Skin epidermis (tissue), 12 donors: ENCODE results near the gene FOCAD.

ENCODE experiments used
- H3K27ac ChIP-seq, 21 experiments: fragments of 200-600 bp; sonication (generic) in 11 of 21; one replicate each; pipeline ENCODE4 v1.5.0; 2020; ENCODE audit warnings: mild to moderate bottlenecking in 3 of 21, inconsistent platforms in 2 of 21, moderate library complexity in 2 of 21
- H3K4me3 ChIP-seq, 7 experiments: fragments of 200-600 bp; sonication (generic) in 2 of 7; one replicate each; pipeline ENCODE4 v1.5.0; 2020; ENCODE audit warnings: inconsistent platforms in 2 of 7, mild to moderate bottlenecking in 2 of 7, moderate library complexity in 1 of 7

The FOCAD gene

GRCh38 chr9:20848490-20848889 lies 164.4 kb downstream of the FOCAD start:
- Histone ChIP-seq H3K4me3 (no peak overlapping the region), H3K27ac (no peak overlapping the region)

- H3K27ac ChIP-seq: no peak overlapping the region
- H3K4me3 ChIP-seq: no peak overlapping the region
Measured at GRCh38 chr9:20853866-20854265, 169.8 kb downstream of the FOCAD start.

GRCh38 chr9:20854444-20854843 lies 170.4 kb downstream of the FOCAD start:
- H3K27ac ChIP-seq: no peak overlapping the region
- no peak overlapping the region for H3K4me3 ChIP-seq

GRCh38 chr9:20863945-20864344 lies 179.9 kb downstream of the FOCAD start:
- H3K27ac ChIP-seq: no peak overlapping the region

GRCh38 chr9:20865347-20865746 lies 181.3 kb downstream of the FOCAD start:
- no peak overlapping the region for H3K27ac ChIP-seq
- no peak overlapping the region for H3K4me3 ChIP-seq

More at GRCh38 chr9:20863945-20864344, 179.9 kb downstream of the FOCAD start:
- H3K4me3 ChIP-seq: no peak overlapping the region

- H3K27ac ChIP-seq: no peak overlapping the region
- H3K4me3 ChIP-seq: no peak overlapping the region
Measured at GRCh38 chr9:20870115-20870514, 186.1 kb downstream of the FOCAD start.

GRCh38 chr9:20872340-20872977 lies 188.4 kb downstream of the FOCAD start:
- Histone ChIP-seq H3K4me3 (no peak overlapping the region), H3K27ac (no peak overlapping the region)

- Histone ChIP-seq H3K27ac (no peak overlapping the region), H3K4me3 (no peak overlapping the region)
Measured at GRCh38 chr9:20873240-20873865, 189.3 kb downstream of the FOCAD start.

- no peak overlapping the region for H3K27ac ChIP-seq
- H3K4me3 ChIP-seq: no peak overlapping the region
Measured at GRCh38 chr9:20880271-20880670, 196.2 kb downstream of the FOCAD start.

- Histone ChIP-seq H3K4me3 (no peak overlapping the region), H3K27ac (no peak overlapping the region)
Measured at GRCh38 chr9:20880675-20881074, 196.6 kb downstream of the FOCAD start.

GRCh38 chr9:20884985-20885593 lies 201.0 kb downstream of the FOCAD start:
- Histone ChIP-seq H3K4me3 (no peak overlapping the region), H3K27ac (no peak overlapping the region)

- no peak overlapping the region for H3K4me3 ChIP-seq
Measured at GRCh38 chr9:20898885-20899554, 215.0 kb downstream of the FOCAD start.

GRCh38 chr9:20903212-20903611 lies 219.2 kb downstream of the FOCAD start:
- Histone ChIP-seq H3K27ac (no peak overlapping the region), H3K4me3 (no peak overlapping the region)

More at GRCh38 chr9:20898885-20899554, 215.0 kb downstream of the FOCAD start:
- no peak overlapping the region for H3K27ac ChIP-seq

GRCh38 chr9:20904995-20905394 lies 220.9 kb downstream of the FOCAD start:
- Histone ChIP-seq H3K4me3 (no peak overlapping the region), H3K27ac (no peak overlapping the region)

GRCh38 chr9:20906326-20906725 lies 222.3 kb downstream of the FOCAD start:
- Histone ChIP-seq H3K4me3 (no peak overlapping the region), H3K27ac (no peak overlapping the region)

- no peak overlapping the region for H3K4me3 ChIP-seq
- H3K27ac ChIP-seq: no peak overlapping the region
Measured at GRCh38 chr9:20908461-20908860, 224.4 kb downstream of the FOCAD start.

- no peak overlapping the region for H3K27ac ChIP-seq
- no peak overlapping the region for H3K4me3 ChIP-seq
Measured at GRCh38 chr9:20914556-20914955, 230.5 kb downstream of the FOCAD start.

GRCh38 chr9:20921362-20921761 lies 237.3 kb downstream of the FOCAD start:
- Histone ChIP-seq H3K27ac (no peak overlapping the region), H3K4me3 (no peak overlapping the region)

- H3K27ac ChIP-seq: no peak overlapping the region
- H3K4me3 ChIP-seq: no peak overlapping the region
Measured at GRCh38 chr9:20925256-20926045, 241.4 kb downstream of the FOCAD start.

- no peak overlapping the region for H3K27ac ChIP-seq
- H3K4me3 ChIP-seq: no peak overlapping the region
Measured at GRCh38 chr9:20929276-20929675, 245.2 kb downstream of the FOCAD start.
